SIG-M5 treated with dmso at 0.1 percent for 504 hours (cell line): Measurements from ENCODE around the gene CLEC18A.
"Not testable (repeated sequence)": the region's sequence is repeated elsewhere in the genome, so short reads cannot be mapped to it uniquely, and the experiment has no call there.

Experiments
- DNase-seq: peaks from one replicate; lab custom pipeline; 2025; ENCODE audit not compliant: unreplicated experiment; lab: John Stamatoyannopoulos, UW

Gene CLEC18A

GRCh38 chr16:69929480-69929879, 21.7 kb upstream of the CLEC18A start:
- no peak for DNase-seq

- peak; percentile 24 for DNase-seq
Observed at GRCh38 chr16:69930117-69930776, 20.9 kb upstream of the CLEC18A start.

GRCh38 chr16:69931631-69932030, 19.5 kb upstream of the CLEC18A start:
- no peak for DNase-seq

GRCh38 chr16:69932228-69932627, 18.9 kb upstream of the CLEC18A start:
- DNase-seq: no peak

- no peak for DNase-seq
Observed at GRCh38 chr16:69932691-69933392, 18.3 kb upstream of the CLEC18A start.

- no peak for DNase-seq
Observed at GRCh38 chr16:69934044-69934443, 17.1 kb upstream of the CLEC18A start.

GRCh38 chr16:69934751-69935150, 16.4 kb upstream of the CLEC18A start:
- DNase-seq: no peak

- DNase-seq: no peak
Observed at GRCh38 chr16:69935278-69935711, 15.8 kb upstream of the CLEC18A start.

GRCh38 chr16:69935740-69936139, 15.4 kb upstream of the CLEC18A start:
- DNase-seq: no peak

GRCh38 chr16:69936252-69936651, 14.9 kb upstream of the CLEC18A start:
- no peak for DNase-seq

GRCh38 chr16:69936751-69937211, 14.4 kb upstream of the CLEC18A start:
- DNase-seq: no peak

GRCh38 chr16:69937465-69937951, 13.6 kb upstream of the CLEC18A start:
- DNase-seq: no peak

GRCh38 chr16:69938981-69939820, 11.9 kb upstream of the CLEC18A start:
- DNase-seq: no peak

GRCh38 chr16:69939821-69940585, 11.1 kb upstream of the CLEC18A start:
- DNase-seq: no peak

GRCh38 chr16:69940676-69941075, 10.5 kb upstream of the CLEC18A start:
- DNase-seq: no peak

- DNase-seq: no peak
Observed at GRCh38 chr16:69941251-69942098, 9.7 kb upstream of the CLEC18A start.

GRCh38 chr16:69942099-69942491, 9.0 kb upstream of the CLEC18A start:
- no peak for DNase-seq

GRCh38 chr16:69942627-69943170, 8.4 kb upstream of the CLEC18A start:
- DNase-seq: no peak

GRCh38 chr16:69943241-69944036, 7.7 kb upstream of the CLEC18A start:
- DNase-seq: not testable (repeated sequence)
